T-helper 2 cell (primary cell): ENCODE measurements around the gene PPT2.
"Not testable (repeated sequence)": the region's sequence is repeated elsewhere in the genome, so short reads cannot be mapped to it uniquely, and the experiment has no call there.

Source experiments
- DNase-seq, 5 experiments: peaks; one replicate each; pipeline versions ENCODE4 v3.0.0 to v3.0.0-alpha.2; 2012 to 2022

The PPT2 gene

DNA sequence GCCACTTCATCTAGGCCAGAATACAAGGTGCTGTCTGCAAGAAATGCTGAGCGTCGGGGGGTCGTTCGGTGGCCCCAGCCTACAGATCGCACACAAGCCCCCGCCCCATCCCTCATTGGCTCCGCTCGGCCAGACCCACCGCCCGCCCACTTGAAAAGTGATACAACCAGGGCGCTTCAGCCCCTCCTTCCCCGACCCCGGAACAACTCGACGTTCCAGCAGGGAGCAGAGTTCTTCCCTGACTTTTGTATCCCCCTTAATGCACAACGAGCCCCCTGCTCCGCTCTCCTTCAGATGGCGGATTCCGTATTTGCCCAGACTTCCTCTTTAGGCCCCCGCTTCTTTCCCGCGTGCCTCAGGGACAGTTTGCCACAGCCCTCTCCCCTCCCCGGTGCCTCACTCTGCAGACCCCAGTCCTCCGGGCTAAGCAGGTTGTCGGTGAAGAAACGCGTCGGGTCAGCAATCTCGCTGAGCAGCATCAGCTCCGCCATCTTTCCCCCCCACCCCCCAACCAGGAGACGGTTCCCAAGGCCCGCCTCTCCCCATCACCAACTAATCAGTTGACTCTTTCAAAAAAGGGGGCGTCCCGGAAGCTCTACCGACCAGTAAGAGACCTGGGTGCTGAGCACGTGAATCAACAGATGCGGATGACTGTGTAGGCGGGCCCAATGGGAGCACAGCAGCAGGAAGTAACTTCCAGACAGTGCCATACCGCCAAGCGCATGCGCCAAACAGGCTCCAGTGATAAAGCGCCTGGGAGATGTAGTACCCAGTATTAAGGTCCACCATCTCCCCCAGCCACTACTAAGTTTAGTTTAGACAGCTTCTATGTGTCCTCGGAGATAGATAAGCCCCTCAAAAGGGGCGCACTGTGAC lies 26.0 kb upstream of the PPT2 start, which contains the start of gene ATF6B:
Gene ATF6B, minus strand, starts transcription at position 530 of the 876 bp plus-strand sequence. Its CDS starts 39 bp downstream, at position 491.
- peak; percentile 86 to 100 (median 97) for DNase-seq

DNA sequence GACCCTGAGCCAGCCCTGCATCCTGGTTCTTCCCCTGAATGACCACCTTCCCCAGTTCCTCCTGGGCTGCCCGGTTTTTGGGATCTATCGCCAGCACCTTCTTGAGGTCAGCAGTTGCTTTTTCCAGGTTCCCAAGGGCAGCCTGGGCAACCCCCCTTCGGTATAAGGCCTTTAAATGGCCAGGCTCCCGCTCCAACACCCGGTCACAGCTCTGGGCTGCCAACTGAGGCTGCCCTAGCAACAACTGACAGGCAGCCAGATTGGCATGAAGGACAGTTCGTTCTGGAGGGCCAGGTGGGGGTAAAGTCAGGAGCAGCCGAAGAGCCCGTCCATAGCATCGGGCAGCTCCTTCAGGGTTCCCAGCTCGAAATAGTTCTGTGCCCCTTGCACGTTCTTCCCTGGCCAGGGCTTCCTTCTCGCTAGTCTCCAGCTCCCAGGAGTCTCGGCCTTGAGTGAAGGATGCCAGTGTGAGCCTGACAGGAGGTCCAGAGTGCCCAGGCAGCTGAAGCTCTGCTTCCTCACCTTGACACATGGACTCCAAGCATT lies 25.1 kb upstream of the PPT2 start:
- no peak for DNase-seq

- no peak for DNase-seq
Measured at GRCh38 chr6:32129297-32130088, 24.4 kb upstream of the PPT2 start.

DNA sequence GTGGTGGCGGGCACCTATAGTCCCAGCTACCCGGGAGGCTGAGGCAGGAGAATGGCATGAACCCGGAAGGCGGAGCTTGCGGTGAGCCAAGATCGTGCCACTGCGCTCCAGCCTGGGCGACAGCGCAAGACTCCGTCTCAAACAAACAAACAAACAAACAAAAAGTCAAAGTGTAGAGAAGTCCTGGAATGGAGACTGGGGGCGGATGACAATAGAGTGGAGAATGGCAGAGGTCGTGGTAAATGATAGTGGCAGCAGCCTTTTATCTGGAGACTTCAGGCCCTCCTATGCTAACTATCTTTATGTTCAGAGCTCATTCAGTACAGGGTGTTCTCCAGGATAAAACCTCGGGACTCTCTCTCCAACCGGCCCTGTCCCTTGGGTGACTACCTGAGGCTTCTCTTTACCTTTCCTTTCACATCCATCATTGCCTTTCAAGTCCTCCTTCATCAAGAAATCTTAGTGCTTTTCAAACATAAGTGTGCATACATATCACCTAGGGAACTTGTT lies 22.4 kb upstream of the PPT2 start:
- no peak for DNase-seq

GRCh38 chr6:32132110-32132509 lies 21.8 kb upstream of the PPT2 start:
- DNase-seq = no peak

GRCh38 chr6:32133786-32134185 lies 20.2 kb upstream of the PPT2 start:
- DNase-seq = no peak

DNA sequence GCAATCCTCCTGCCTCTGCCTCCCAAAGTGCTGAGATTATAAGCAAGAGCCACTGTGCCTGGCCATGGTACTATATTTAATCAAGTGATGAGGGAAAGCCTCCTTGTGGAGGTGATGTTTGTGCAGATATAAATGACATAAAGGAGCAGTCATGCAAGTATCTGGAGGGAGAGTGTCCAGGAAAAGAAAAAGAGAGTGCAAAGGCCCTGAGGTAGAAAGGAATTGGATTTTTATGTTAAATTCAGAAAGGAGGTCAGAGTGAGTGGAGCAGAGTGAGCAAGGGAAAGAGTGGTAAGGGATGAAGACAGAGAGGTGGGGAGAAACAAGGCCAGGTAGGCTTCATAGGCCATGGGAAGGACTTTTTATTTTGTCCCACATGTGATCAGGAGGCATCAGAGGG lies 16.5 kb upstream of the PPT2 start:
- no peak for DNase-seq

DNA sequence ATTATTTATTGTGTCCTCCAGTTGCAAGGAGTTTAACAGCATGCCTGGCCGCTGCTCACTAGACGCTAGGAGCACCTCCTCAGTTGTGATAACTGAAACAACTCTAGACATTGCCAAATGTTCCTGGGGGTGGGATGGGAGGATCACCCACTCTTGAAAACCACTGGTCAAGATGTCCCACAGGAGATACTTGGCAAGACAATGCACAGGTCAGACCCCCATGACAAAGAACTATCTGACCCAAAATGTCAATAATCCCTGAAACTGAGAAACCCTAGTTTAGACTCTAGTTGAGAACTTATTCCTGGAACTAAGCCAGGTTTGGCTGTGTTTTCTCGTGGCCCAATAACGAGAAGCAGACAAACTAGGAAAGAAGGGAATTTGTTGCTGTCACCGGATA lies 14.4 kb upstream of the PPT2 start:
- no peak for DNase-seq

- no peak for DNase-seq
Measured at GRCh38 chr6:32140420-32141046, 13.4 kb upstream of the PPT2 start.

GRCh38 chr6:32144238-32144637 lies 9.7 kb upstream of the PPT2 start:
- DNase-seq = not testable (repeated sequence)

DNA sequence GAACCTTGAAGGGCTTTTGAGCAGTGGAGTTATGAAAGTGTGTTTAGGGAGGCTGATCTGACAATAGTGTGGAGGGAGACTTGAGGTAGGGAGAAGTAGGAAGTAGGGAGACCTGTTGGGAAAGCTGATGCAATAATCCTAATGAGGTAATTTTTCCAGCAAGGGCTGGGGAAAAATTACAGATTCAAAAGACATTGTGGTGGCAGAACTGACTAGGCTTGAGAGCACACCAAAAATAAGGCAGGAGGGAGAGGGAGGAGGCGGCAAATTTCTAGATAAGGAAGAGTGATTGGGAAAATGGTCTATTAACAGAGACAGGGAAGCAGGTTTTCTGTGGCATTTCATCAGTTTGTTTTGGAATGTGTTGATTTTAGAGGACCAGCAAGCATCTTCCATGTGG lies 7.7 kb upstream of the PPT2 start:
- DNase-seq = no peak

DNA sequence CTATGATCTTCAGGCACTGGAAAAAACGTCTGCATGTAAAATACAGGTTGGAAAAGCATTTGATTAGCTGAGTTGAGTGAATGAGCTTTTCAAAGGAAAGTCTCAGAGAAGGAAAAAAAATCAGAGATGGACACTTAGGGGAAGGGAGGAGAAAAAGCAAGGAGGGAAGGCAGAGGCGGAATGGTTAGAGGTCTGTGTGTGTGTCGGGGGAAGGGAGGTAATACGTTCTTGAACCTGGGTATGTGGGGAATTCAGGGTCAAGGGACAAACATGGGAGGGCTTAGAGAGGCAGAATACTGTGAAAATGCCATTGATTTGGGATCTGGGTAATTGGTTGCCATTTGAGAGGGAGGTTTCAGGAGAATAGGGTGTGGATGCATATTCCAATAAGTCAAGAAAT lies 7.3 kb upstream of the PPT2 start:
- DNase-seq = no peak

DNA sequence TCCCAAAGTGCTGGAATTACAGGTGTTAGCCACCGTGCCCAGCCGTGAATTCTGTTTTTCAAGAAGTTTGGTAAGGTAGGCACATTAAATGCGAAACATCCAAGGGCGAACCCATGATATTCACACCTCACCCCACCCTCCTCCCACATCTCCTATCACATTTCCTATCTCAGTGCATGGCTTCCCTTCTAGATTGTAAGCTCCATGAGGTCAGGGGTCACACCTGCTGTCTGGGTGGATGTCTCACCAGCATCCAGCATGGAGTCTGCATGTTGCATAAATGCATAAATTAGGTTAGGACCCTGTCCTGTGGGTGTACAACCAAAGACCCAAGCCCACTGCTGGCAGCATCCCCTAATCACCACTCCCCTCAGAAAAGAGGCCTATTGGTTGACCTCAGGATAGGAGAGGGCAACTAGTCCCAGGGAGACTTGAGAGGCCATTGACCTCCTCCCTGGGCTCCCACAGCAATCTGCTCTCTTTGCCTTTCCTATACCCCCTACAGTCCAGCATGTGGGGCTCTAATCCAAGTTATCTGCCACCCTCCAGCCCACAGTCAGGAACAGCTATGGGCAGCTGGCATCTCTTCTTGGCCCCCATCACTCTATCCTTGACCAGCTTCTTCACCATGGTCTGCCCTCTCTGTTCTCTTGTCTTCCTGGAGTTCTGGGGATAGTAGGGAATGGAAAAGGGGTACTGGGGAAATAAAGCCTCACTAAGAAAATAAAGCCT lies 6.4 kb upstream of the PPT2 start:
- DNase-seq = no peak

DNA sequence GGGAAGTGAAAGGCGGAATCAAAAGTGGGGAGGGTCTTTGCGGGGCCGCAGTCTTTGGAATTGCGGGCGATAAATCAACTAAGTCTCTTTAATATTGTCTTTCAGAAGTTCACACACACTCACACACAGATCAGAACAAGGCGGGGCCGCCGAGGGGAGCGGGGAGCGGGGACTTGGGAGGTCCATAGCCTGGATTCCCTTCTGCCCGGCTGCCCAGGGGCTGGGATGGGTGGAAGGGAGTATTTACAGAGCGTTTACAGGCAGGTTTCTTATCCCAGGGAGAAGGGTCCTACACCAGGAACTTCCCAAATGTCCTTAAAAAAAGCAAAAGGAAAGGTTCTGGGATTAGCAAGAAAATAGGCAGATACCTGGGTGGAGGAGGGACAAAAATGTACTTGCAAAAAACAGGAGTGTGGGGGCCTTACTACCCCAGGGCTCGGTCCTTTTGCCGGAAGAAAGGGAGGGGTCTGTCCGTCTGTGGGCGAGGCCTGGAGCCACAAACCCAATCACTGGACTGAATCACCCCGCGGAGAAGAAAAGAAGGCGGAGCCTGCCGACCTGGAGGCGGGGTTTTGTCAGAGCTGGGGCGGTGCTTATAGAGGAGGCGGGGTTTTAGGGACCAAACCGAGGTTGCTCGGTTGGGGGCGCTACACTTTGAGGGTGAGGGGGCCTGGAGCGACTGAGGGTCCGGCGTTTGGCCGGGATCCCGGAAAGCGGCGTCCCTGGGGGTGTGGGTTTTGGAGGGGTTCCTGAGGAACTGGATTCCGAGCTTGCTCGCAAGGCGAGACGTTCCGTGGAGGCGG lies 5.5 kb upstream of the PPT2 start:
- peak; percentile 45 to 68 (median 53) for DNase-seq

GRCh38 chr6:32149092-32149755 lies 4.7 kb upstream of the PPT2 start:
- DNase-seq = no peak

- DNase-seq = no peak
Measured at GRCh38 chr6:32149932-32150870, 3.7 kb upstream of the PPT2 start.

GRCh38 chr6:32151181-32151862 lies 2.6 kb upstream of the PPT2 start:
- no peak for DNase-seq

DNA sequence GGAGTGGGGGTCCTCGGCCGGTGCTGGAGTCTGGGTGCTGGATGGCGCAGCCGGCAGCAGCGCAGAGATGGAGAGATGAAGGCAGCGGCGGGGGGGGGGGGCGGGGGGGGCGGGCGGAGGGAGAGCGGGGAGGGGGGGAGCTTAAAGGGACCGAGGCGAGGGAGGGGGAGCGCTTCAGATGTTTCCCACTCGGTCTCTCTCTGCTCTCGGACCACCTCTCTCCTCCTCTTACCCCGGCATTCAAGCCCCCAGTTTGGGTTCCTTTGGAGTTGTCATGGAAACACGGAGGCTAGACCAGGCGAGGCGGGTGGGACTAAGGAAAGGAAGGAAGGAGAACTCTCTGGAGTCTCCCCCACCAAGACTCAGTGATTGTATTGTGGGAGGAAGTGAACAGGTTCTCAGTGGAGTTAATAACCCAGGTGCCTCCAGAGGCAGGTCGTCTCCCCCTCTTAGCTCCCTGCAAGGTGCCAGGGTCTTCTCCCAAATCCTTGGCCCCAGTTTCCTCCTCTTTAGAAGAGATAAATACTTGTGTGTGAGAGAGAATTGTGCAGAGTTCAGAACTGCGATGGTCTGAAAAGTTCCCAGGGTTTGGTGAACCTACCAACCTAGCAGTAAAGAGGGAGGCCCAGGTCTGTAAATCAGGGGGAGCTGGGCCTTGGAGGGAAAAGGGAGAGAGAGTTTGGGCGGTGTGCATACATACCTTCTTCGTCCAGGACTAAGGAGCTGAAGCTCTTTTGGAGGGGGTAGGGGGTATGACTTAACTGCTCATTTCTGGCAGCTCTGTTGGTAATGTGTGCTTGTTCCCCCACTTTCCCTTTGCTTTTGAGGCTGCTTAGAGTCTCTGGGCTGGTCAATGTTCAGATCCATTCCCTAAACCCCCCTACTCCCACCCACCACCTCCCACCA lies 1.8 kb upstream of the PPT2 start, which contains the start of gene PRRT1:
Gene PRRT1, minus strand, starts transcription at position 77 of the 906 bp plus-strand sequence. CDS start 112 bp downstream, outside the sequence.
- DNase-seq = no peak
